ENCODE data around the gene THSD7A.

Gene THSD7A

DNA sequence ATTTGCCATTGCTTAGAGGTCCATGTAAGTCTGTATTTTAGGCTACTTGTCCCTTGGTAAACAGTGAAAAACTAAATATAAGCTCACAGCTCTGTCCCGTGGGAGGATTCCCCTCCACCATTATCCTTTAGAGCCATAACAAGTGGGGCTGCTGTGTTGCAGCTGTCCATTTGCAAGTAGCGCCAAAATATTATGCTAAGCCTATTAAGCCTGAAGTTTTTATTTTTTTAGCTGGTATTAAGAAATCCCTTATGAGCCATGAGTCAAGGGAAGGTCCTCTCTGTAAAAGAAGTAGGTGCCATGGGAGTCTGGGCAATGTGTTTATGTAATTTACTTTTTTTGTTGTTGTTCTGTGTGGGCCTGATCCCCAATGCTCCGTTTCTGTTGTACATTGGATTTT, 183.9 kb downstream of the THSD7A start:
- no peak overlapping the region for H3K4me3 ChIP-seq (ENCODE audit: low read depth, low read length)
- TF ChIP-seq, protein P1, sequence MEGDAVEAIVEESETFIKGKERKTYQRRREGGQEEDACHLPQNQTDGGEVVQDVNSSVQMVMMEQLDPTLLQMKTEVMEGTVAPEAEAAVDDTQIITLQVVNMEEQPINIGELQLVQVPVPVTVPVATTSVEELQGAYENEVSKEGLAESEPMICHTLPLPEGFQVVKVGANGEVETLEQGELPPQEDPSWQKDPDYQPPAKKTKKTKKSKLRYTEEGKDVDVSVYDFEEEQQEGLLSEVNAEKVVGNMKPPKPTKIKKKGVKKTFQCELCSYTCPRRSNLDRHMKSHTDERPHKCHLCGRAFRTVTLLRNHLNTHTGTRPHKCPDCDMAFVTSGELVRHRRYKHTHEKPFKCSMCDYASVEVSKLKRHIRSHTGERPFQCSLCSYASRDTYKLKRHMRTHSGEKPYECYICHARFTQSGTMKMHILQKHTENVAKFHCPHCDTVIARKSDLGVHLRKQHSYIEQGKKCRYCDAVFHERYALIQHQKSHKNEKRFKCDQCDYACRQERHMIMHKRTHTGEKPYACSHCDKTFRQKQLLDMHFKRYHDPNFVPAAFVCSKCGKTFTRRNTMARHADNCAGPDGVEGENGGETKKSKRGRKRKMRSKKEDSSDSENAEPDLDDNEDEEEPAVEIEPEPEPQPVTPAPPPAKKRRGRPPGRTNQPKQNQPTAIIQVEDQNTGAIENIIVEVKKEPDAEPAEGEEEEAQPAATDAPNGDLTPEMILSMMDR (IDR thresholded peaks at IDR 0.05; ENCODE audit: low read depth, low read length), result no peak

DNA sequence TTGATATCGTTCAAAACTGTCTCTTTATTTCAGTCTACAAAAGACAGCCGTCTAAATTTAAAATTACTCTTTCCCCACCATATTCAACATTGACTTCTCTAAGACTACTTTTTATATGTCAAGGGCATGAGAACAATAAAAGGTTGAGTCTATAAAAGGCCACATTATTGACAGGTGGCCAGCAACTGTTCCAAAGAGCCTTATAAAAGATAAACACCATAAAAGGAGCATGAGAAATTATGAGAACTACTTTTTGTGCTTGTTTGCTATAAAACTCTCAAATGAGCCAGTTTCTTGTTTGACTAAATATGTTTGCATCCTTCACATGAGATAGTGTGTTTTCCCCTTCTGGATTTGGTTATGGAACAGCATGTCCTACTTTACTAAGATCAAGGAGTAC, 189.2 kb downstream of the THSD7A start:
- H3K4me3 ChIP-seq (ENCODE audit: low read depth, low read length), result no peak overlapping the region
- TF ChIP-seq, protein P1 (IDR thresholded peaks at IDR 0.05; ENCODE audit: low read depth, low read length), result no peak

DNA sequence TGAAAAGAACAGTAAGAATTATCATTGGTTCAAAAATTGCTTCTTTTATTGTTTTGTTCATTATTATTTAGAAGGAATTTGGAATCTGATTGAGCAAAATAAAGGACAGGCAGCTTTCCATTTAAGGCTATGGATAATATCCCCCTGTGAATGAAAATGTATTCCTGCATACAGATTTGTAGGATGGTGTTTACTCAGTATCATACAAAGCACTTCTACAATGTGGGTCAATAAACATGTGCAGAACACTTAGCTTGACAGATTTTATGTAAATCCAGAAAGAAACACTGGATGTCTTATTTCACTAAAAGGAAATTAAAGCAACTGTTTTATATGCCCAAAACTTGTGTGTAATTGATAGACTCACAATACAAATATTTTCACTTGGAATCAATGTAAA, 189.7 kb downstream of the THSD7A start:
- TF ChIP-seq, protein P1 (IDR thresholded peaks at IDR 0.05; ENCODE audit: low read depth, low read length), result no peak

DNA sequence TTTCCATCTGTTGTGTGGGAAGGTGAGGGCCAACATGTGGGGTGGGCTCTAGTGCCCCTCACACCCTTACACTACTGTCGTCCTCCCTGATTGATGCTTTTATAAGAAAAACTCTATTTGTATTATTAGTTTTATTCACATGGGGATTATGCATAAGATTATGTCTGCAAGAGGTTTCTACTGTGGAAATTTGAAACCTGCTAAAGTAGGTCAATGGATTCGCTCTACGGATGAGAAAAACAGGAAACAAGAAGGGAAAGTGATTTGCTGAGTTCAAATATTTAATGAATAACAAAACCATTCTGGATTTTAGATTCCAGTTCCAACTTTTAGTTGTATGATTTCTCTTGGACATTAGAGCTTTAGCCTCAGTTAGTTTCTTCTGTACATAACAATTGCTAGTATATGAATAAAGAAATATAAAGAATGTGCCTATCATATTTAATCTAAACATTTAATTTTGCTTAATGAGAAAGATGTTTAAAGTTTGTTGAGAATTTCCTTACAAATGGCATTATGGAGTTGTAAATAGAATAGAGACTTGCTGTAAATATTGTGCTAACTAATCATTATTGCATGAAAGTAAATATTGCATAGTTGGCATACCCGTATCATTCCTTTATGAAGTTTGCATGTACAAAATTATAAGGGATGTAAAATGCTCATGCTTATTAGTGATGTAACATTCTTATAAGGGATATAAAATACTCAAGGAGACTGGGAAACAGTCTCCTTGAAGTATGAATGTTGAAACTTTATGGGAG, 193.8 kb downstream of the THSD7A start:
- TF ChIP-seq, protein P1 (IDR thresholded peaks at IDR 0.05; ENCODE audit: low read depth, low read length), result no peak
- H3K4me3 ChIP-seq (ENCODE audit: low read depth, low read length), result no peak overlapping the region

More for the DNA sequence above, 189.7 kb downstream of the THSD7A start:
- no peak overlapping the region for H3K4me3 ChIP-seq (ENCODE audit: low read depth, low read length)

DNA sequence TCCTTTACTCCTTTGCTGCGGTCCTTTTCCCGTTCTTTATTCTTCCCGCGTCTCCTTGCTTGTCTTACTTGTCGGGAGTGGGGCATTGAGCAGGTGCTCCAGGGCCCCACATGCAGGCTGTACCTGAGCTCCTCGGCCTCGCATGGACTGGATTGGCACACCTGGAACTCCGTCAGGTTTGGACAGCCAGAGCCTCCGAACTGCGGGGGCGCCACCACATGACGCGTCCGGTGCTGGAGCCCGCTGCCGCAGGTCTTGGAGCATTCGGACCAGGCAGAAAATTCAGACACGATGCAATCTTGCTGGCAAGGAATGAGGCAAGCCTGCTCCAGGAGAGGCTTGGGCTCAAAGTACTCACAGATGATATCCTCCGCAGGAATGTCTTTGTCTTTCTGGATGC, 195.7 kb downstream of the THSD7A start:
- TF ChIP-seq, protein P1 (IDR thresholded peaks at IDR 0.05; ENCODE audit: low read depth, low read length), result no peak
- no peak overlapping the region for H3K4me3 ChIP-seq (ENCODE audit: low read depth, low read length)

DNA sequence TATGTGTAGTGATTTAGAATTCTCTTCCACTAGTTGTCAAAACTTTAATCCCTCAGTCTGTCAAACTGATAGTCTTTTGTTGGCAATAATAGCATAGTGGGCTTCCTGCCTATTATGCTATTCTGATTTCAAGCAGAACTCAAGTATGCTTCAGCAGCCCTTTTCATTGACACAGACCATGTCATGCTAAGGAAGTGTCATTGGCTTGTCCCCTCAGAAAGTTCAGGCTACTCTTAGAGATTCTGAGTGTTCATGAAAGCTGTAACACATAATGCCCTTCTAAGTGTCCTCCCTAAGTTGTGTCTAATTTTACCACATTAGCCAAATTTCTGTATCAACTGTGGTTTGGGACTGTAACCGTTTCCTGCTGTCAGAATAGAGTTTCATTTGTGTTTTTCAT, 198.7 kb downstream of the THSD7A start:
- TF ChIP-seq, protein P1 (IDR thresholded peaks at IDR 0.05; ENCODE audit: low read depth, low read length), result no peak
- H3K4me3 ChIP-seq (ENCODE audit: low read depth, low read length), result no peak overlapping the region

DNA sequence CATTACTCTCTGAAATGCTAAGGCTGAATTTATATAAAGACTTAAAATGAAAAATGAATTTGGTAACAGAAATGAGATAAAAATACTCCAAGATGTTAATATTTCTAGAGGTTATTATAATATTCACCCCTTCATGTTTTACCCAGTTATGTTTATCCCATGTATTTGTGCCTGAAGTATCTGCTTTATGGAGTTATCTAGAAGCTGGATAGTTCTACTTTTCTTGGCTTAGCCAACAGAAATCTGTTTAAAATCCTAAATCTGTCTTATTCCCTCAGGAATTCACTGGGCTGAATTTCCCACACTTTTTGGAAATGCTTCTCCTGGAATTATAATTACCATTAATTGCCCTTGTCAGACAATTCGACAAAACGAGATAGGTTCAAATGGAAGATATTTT, 201.6 kb downstream of the THSD7A start:
- TF ChIP-seq, protein P1 (IDR thresholded peaks at IDR 0.05; ENCODE audit: low read depth, low read length), result no peak
- no peak overlapping the region for H3K4me3 ChIP-seq (ENCODE audit: low read depth, low read length)
